ENCODE measurements around the gene PWWP2B. TPM values are rescaled to one million over a fixed set of nuclear protein-coding genes. Genes with fewer than 3 reads are reported as not detected.

The PWWP2B gene
- total and polyA plus RNA-seq, 2 of the 8 experiments (the other 6 are each of a cell fraction or from before 2014, with no cell fraction given): 5.3 to 10.8 TPM

DNA sequence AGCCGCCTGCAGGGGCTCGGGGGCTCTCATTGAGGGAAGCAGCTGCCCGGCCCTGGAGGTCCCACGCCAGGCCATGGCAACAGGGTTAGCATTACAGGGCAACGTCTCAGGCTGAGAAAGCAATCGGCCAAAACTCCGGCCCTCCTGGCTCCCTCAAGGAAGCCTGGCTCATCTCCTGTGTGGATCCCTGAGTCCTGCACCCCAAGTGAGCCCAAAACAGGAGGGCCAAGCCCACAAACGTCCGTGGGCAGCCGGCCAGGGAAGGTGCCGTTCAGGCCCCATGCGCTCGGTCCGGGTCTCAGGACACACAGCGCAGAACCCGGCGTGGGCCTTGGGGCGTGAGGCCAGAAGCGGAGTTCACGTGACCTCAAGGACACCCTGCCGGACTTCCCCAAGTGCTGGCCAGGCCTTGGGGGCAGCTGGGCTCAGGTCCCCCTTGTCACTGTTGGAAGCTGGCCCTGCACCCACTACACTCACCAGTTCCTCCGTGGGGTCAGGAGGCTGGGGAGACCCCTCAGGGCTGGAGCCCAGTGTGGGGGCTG lies 8.0 kb upstream of the PWWP2B start:
- Histone ChIP-seq H3K18ac (ENCODE audit: extremely low read depth, low read length) (peak overlapping the region; percentile 75), H4K8ac (ENCODE audit: extremely low read depth, insufficient read depth, low read length) (peak overlapping the region; percentile 75; the same call in 1 of the 2 replicates), H3K23ac (ENCODE audit: insufficient read length) (no peak overlapping the region), H3K9me3 (ENCODE audit: insufficient read depth in 2 of 2, low read depth in 1 of 2, low read length in 1 of 2) (no peaks in the 10 kb centered on the region), H2BK5ac (ENCODE audit: low read depth, low read length) (peak overlapping the region; percentile 52; the same call in 1 of the 2 replicates), H2AFZ (ENCODE audit: low read length) (no peak overlapping the region), H3K9ac (replicated peaks in 1 of 4; ENCODE audit: extremely low read depth in 1 of 4, low read depth in 3 of 4, low read length in 3 of 4) (no peak overlapping the region), H2BK15ac (ENCODE audit: low read length) (peak overlapping the region; percentile 66; the same call in 1 of the 2 replicates), H3K4ac (replicated peaks; ENCODE audit: insufficient read length, low read depth, low read length) (peak overlapping the region; percentile 85), H3K79me1 (ENCODE audit: low read depth, low read length) (no peaks in the 10 kb centered on the region), H3K27ac (ENCODE audit: low read depth, low read length) (no peak overlapping the region), H4K20me1 (replicated peaks in 1 of 2; ENCODE audit: control insufficient read depth in 1 of 2, insufficient read depth in 2 of 2, low read length in 2 of 2) (peaks cover 0 to 7% of the 10 kb centered on the region in 2 experiments), H4K5ac (ENCODE audit: insufficient read length, low read depth, low read length) (peak overlapping the region; percentile 34), H3K14ac (ENCODE audit: insufficient read length) (no peak overlapping the region), H3K4me2 (ENCODE audit: insufficient read depth in 1 of 2, low read depth in 2 of 2, low read length in 2 of 2) (peak overlapping the region in 1 of 2 experiments; percentile 25; a peak in 1 of 4 replicates), H2BK120ac (replicated peaks; ENCODE audit: low read depth, low read length) (peak overlapping the region; percentile 63), H3K27me3 (replicated peaks in 1 of 4; ENCODE audit: control insufficient read depth in 3 of 4, extremely low read depth in 1 of 4, insufficient read depth in 3 of 4, low read length in 3 of 4) (no peaks in the 10 kb centered on the region), H3K4me3 (ENCODE audit: extremely low read depth in 1 of 4, insufficient read depth in 2 of 4, low read depth in 3 of 4, low read length in 4 of 4) (no peak overlapping the region), H3K56ac (replicated peaks; ENCODE audit: insufficient read length, low read depth, low read length) (peak overlapping the region; percentile 25), H3K36me3 (ENCODE audit: control insufficient read depth in 2 of 4, insufficient read depth in 4 of 4, low read length in 3 of 4) (no peaks in the 10 kb centered on the region), H3K4me1 (replicated peaks in 1 of 4; ENCODE audit: control insufficient read depth in 3 of 4, insufficient read depth in 4 of 4, low read length in 3 of 4) (peaks cover 0 to 12% (median 9%) of the 10 kb centered on the region in 4 experiments; a peak in 6 of 7 replicates), H2BK12ac (ENCODE audit: low read depth, low read length) (peak overlapping the region; percentile 71; the same call in 1 of the 2 replicates), H2AK5ac (ENCODE audit: low read depth, low read length) (no peak overlapping the region), H2BK20ac (ENCODE audit: low read length) (peak overlapping the region; percentile 61; the same call in 1 of the 2 replicates), H3K23me2 (ENCODE audit: low read depth, low read length) (peaks cover 8% of the 10 kb centered on the region; the same call in 1 of the 2 replicates), H4K91ac (replicated peaks; ENCODE audit: insufficient read length, low read length) (peak overlapping the region; percentile 34), H3K79me2 (ENCODE audit: control insufficient read depth in 1 of 2, insufficient read depth in 2 of 2, low read length in 2 of 2) (no peaks in the 10 kb centered on the region)
- DNase-seq (ENCODE audit: low read depth in 1 of 2, low spot score in 2 of 2) (no peak), FAIRE-seq (no peak)
- TF ChIP-seq, protein P1, sequence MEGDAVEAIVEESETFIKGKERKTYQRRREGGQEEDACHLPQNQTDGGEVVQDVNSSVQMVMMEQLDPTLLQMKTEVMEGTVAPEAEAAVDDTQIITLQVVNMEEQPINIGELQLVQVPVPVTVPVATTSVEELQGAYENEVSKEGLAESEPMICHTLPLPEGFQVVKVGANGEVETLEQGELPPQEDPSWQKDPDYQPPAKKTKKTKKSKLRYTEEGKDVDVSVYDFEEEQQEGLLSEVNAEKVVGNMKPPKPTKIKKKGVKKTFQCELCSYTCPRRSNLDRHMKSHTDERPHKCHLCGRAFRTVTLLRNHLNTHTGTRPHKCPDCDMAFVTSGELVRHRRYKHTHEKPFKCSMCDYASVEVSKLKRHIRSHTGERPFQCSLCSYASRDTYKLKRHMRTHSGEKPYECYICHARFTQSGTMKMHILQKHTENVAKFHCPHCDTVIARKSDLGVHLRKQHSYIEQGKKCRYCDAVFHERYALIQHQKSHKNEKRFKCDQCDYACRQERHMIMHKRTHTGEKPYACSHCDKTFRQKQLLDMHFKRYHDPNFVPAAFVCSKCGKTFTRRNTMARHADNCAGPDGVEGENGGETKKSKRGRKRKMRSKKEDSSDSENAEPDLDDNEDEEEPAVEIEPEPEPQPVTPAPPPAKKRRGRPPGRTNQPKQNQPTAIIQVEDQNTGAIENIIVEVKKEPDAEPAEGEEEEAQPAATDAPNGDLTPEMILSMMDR (IDR thresholded peaks at IDR 0.05; ENCODE audit: control extremely low read depth in 1 of 3, insufficient read depth in 1 of 3, low read depth in 1 of 3, low read length in 3 of 3): no peak
- TF ChIP-seq EGR1 (IDR thresholded peaks at IDR 0.05; ENCODE audit: borderline replicate concordance, low read depth, low read length): 0 out of 2 replicates have a peak, but pooled peaks have one; percentile 5
- CTCF ChIA-PET (ENCODE audit: partially characterized antibody): interaction anchor here (1.2 to 1.6 kb wide), 5 partner anchors 8 to 65 kb away, joined by 3 to 5 read pairs (median 3); no protein-coding TSS in a partner anchor
- WGBS, 2 experiments (ENCODE audit: extremely low coverage in 1 of 2, insufficient coverage in 1 of 2, insufficient read length in 1 of 2, insufficient replicate concordance in 2 of 2, low coverage in 1 of 2, low lambda C conversion rate in 2 of 2, missing lambda C conversion rate in 1 of 2): 56% methylated on average over 19 of the region's 22 CpGs; no CpG with 5 or more reads in 1 of the 2 experiments
- POLR2A ChIA-PET (ENCODE audit: partially characterized antibody): interaction anchor here (0.6 to 1.6 kb wide), 5 partner anchors 11 to 30 kb away, joined by 3 to 10 read pairs (median 4); no protein-coding TSS in a partner anchor

All from H1 (cell line).